ENCODE data around the gene ACAA1.
"Not testable (repeated sequence)": the region's sequence is repeated elsewhere in the genome, so short reads cannot be mapped to it uniquely, and the experiment has no call there.

Gene ACAA1, protein sequence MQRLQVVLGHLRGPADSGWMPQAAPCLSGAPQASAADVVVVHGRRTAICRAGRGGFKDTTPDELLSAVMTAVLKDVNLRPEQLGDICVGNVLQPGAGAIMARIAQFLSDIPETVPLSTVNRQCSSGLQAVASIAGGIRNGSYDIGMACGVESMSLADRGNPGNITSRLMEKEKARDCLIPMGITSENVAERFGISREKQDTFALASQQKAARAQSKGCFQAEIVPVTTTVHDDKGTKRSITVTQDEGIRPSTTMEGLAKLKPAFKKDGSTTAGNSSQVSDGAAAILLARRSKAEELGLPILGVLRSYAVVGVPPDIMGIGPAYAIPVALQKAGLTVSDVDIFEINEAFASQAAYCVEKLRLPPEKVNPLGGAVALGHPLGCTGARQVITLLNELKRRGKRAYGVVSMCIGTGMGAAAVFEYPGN

GRCh38 chr3:38136777-38137614 is at the start of gene ACAA1:
Gene ACAA1, minus strand, starts transcription at chr3:38137127. Its CDS starts 92 bp downstream, at chr3:38137035.
- DNase-seq: peak; percentile 96

- DNase-seq: no peak
These were observed 40.3 kb upstream of the ACAA1 start for GRCh38 chr3:38177181-38177580.

DNA sequence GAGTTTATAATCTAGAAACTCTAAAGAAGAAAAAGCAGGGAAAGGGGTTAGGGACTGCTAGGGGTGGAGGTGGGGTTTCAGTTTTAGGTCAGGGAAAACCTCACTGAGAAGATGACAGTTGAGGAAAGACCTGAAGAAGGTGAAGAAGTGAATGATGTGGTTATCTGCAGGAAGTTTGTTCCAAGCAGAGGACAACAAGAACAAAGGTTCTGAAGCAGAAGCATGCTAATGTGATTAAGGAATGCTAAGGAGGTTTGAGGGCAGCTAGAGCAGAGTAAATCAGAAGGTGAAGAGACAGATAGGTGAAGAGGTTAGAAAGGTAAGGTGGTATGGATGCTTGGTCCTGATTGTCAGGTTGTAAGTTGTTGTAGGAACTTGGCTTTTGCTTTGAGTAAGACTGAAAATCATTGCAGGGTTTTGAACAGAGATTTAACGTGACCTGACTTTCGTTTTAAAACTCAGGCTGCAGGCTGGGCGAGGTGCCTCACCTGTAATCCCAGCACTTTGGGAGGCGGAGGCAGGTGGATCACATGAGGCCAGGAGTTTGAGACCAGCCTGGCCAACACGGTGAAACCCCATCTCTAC is 37.0 kb upstream of the ACAA1 start:
- no peak for DNase-seq

- no peak for DNase-seq
These were observed 34.7 kb upstream of the ACAA1 start for GRCh38 chr3:38171622-38172021.

DNA sequence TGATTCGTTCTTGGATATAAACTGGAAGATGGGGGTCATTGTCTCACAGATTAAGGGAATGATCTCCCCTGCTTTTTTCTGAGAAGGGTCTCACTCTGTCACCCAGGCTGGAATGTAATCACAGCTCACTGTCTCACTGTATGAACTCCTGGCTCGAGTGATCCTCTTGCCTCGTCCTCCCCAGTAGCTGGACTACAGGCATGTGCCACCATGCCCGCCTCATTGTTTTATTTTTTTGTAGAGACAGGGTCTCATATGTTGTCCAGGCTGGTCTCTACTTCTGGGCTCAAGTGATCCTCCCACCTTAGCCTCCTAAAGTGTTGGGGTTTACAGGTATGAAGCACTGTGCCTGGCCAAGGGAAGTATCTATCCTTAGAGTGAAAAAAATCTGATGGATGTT is 33.8 kb upstream of the ACAA1 start:
- DNase-seq: no peak

DNA sequence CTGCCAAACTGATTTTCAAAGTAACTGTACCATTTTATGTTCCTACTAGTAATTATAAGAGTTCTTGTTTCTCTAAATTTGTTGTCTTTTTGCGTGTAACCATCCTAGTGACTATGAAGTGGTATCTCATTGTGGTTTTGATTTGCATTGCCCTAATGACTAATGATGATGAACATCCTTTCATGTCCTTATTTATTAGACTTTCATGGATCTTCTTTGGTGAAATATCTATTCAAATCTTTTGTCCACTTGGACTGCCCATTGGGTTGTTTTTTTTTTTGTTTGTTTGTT is 32.0 kb upstream of the ACAA1 start:
- DNase-seq: no peak

GRCh38 chr3:38168151-38169026 is 31.5 kb upstream of the ACAA1 start:
- no peak for DNase-seq

- DNase-seq: no peak
These were observed 30.7 kb upstream of the ACAA1 start for GRCh38 chr3:38167591-38167990.

DNA sequence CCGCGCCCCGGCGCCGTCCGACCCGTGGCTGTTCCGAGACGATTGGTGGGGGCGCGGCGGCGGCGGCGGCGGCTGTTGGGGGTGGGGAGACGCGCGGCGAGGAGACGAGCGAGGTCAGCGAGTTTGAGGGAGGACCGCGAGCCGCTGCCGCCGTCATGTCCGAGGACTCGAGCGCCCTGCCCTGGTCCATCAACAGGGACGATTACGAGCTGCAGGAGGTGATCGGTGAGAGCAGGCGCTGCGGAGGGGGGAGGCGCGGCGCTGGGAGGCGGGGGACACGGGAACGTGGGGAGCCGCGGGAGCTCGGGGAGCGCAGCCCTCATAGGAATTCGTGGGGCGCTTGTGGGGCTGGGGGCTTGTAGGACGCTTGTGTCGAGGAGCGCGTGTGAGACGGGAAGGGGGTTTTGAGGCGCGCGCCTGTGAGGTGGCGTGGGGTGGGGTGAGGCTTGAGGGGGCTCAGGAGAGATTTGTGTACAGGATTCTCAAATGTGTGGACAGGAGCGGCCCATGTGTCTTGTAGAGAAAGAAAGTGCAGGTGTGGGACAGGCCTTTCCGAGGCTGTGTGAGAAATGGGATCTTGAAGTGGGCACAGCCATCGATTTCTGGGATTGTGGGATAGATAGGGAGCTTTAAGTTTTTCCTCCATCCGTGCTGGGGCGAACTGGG is 28.9 kb upstream of the ACAA1 start:
- DNase-seq: peak; percentile 32

- peak; percentile 98 for DNase-seq
These were observed 28.2 kb upstream of the ACAA1 start, which contains the start of gene OXSR1 for GRCh38 chr3:38164952-38165721. Gene OXSR1, plus strand, starts transcription at chr3:38165537. Its CDS starts 340 bp downstream, at chr3:38165877.

GRCh38 chr3:38164643-38164951 is 27.7 kb upstream of the ACAA1 start:
- no peak for DNase-seq

DNA sequence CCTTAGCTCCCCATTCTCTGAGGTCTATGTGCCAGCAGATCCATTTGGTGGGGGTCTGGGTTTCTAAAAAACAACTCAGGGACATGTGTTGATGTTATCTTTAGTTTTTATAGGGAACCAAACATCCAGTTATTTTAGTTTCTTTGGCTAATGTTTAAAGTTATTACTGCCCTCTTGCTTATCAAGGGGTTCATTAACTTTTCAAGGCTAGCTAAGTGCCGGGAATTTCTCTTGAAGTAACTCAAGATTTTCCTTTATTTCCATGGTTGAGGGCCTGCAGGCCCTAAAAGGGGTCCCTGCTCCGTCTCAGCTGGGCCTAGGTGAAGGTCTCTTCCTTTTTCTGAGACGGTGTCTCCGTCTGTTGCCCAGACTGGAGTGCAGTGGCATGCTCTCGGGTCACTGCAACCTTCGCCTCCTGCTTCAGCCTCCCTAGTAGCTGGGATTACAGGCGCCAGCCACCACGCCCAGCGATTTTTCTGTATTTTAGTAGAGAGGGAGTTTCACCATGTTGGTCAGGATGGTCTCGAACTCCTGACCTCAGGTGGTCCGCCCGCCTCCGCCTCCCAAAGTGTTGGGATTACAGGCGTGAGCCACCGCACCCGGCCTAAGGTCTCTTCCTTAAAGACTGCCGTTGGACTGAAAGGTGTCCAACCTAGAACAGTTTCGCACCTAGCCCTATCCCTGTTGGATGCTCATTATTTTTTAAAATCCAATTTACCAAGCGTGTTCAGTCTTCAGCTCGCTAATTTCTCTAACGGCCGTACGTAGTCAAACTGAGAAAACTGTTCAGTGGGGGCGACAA is 27.1 kb upstream of the ACAA1 start:
- no peak for DNase-seq

DNA sequence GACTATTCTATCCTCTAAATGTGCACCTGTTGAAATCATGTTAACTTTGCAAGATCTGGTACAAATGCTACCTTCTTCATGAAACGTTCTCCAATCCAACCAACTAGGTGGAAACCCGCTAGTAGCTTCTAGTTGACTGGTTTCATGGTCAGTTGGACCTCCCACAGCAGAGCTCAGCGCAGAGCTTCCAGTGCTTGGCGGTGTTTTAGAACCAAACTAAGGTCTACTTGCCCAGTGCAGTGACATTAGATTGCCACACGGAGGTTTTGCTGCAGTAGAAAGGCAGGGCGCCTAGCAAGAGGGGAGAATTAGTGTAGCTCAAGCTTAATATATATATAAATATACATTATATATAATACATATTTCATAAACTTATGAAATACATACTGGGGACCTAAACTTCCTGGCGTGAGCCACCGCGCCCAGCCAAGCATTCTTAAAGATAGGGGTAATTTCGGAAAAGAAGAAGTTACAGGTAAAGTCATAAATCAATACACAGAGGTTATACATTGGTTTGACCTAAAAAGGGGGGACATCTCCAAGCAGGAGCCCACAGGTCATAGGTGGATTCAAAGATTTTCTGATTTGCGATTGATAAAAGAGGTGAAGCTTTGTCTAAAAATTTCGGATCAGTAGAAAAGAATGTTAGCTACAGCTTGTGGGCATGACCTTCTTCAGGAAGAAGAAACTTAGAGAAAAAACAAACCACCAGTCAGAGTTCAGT is 26.4 kb upstream of the ACAA1 start:
- DNase-seq: no peak

DNA sequence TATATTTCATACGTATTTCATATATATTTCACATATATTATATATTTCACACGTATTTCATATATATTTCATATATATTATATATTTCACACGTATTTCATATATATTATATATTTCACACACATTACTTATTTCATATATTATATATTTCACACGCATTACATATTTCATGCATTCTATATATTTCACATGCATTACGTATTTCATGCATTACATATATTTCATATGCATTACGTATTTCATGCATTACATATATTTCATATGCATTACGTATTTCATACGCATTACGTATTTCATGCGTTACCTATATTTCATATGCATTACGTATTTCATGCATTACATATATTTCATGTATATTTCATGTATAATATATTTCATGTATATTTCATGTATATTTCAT is 23.8 kb upstream of the ACAA1 start:
- not testable (repeated sequence) for DNase-seq

DNA sequence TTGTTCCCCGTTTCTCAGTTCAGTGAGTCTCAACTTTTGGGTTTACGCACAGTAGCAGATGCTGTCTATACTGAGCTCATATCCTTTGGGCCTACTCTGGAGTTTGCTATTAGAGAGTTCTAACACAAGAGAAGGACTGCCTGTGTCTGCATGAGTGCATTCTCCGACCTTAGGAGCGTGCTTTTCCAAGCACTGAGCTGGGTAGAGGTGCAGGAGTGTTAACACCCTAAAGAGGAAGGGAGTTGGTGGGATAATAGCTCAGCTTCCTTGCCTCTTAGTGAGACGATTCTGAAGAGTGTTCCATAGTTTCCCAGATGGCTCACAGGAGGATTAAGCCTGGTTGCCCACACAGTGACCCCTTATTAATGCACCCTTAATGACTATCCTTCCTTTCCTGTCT is 21.5 kb upstream of the ACAA1 start:
- DNase-seq: no peak

DNA sequence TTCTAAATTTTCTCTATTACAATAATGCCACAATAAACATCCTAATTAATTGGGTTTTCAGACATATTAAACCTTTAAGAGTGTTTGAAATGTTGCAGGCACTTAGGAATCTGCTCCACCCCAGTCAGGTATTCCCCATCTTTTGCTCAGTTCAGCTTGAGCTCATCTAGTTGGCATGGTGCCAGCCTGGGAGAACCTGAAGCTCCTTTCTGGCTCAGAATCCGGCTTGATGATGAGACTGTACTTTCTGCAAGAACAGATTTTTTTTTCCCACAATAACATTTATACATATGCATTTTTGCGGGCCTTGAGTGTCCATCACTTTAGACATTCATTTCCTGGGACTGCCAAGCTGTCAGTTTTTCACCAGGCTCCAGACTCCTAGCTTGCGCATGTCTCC is 20.7 kb upstream of the ACAA1 start:
- DNase-seq: peak; percentile 32

DNA sequence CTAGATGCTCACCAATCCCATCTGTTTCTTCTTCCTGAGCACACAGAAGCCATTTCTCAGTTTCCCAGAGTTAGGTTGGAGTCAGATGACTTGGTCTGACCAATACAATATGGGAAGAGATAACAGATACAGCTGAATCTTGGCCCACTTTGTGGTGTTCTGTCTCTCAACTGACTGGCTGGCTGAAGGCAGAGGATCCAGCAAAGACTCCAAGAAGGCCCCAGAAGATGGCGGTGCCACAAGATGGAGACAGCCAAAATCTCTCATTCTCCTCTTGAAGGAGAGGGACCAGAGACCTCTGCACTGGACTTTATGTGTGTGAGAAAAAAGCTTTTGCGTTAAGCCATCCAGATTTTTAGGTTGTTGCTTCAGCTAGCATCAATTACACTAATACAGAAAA is 20.2 kb upstream of the ACAA1 start:
- DNase-seq: no peak

DNA sequence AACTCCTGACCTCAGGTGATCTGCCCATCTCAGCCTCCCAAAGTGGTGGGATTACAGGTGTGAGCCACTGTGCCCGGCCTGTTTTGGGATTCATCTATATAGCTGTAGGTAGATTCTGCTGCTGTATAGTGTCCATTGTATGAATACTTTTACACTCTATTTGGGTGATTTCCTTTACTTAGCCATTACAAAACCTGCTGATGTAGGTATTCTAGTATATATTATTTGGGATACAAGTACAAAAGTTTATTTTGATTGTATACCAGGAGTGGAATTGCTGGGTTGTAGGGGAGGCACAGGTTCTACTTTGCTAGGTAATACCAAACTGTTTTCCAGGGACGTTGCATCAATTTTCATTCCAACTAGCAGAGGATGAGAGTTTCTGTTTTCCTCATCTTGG is 18.9 kb upstream of the ACAA1 start:
- DNase-seq: no peak

- no peak for DNase-seq
These were observed 17.8 kb upstream of the ACAA1 start for GRCh38 chr3:38154625-38155255.
